PFSK-1 (cell line): ENCODE data around the gene RFC2.

Experiments used
- FOXP2 ChIP-seq: optimal IDR thresholded peaks from 2 replicates; pipeline ENCODE3; 2011; ENCODE audit warnings: borderline replicate concordance, control low read depth, inconsistent platforms; ENCODE audit not compliant: insufficient read depth; ENCODE audit errors: extremely low read length, extremely low read depth
- POLR2AphosphoS5 ChIP-seq: IDR thresholded peaks from 2 replicates; pipeline ENCODE4 v1.6.1; 2012; ENCODE audit warnings: low read depth, mild to moderate bottlenecking, control low read depth, low read length, moderate library complexity
- SIN3A ChIP-seq: IDR thresholded peaks from 2 replicates; pipeline ENCODE4 v1.6.1; 2012; ENCODE audit warnings: mild to moderate bottlenecking, low read length, moderate library complexity, borderline replicate concordance; ENCODE audit not compliant: insufficient read depth
- TAF1 ChIP-seq: IDR thresholded peaks from 2 replicates; pipeline ENCODE4 v1.6.1; 2012; ENCODE audit warnings: low read length, control low read depth, borderline replicate concordance; ENCODE audit not compliant: insufficient read depth
- TF ChIP-seq, protein P1 (sequence below), 2 experiments: IDR thresholded peaks; 2 replicates each; pipeline versions ENCODE4 v1.6.1 to v1.8.0; 2011 to 2012; ENCODE audit warnings: low read depth in 2 of 2, low read length in 2 of 2, control low read depth in 1 of 2, inconsistent platforms in 1 of 2, mild to moderate bottlenecking in 1 of 2, moderate library complexity in 1 of 2; ENCODE audit not compliant: insufficient read depth in 1 of 2

Gene RFC2

DNA sequence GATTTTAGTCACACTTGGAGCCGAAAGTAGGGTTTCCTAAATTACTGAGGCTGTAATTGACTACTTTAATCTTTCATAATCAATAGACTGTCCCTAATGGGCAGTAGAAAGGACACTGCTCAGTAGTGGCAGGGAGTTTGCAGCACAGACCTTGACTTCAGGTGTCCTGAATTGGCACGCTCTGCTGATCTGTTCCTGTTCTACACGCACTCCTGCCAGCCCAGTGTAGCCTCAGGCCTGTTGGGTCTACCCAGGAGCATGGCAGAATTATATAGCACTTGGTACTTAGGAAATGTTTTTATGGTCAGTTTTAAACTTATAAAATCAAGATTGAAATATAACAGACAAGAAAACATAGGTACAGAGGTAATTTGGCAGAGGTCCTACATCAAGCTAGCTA, 71.1 kb downstream of the RFC2 start:
- TF ChIP-seq SIN3A (no peak), POLR2AphosphoS5 (no peak), FOXP2 (no peak), TAF1 (no peak)
- TF ChIP-seq, protein P1, sequence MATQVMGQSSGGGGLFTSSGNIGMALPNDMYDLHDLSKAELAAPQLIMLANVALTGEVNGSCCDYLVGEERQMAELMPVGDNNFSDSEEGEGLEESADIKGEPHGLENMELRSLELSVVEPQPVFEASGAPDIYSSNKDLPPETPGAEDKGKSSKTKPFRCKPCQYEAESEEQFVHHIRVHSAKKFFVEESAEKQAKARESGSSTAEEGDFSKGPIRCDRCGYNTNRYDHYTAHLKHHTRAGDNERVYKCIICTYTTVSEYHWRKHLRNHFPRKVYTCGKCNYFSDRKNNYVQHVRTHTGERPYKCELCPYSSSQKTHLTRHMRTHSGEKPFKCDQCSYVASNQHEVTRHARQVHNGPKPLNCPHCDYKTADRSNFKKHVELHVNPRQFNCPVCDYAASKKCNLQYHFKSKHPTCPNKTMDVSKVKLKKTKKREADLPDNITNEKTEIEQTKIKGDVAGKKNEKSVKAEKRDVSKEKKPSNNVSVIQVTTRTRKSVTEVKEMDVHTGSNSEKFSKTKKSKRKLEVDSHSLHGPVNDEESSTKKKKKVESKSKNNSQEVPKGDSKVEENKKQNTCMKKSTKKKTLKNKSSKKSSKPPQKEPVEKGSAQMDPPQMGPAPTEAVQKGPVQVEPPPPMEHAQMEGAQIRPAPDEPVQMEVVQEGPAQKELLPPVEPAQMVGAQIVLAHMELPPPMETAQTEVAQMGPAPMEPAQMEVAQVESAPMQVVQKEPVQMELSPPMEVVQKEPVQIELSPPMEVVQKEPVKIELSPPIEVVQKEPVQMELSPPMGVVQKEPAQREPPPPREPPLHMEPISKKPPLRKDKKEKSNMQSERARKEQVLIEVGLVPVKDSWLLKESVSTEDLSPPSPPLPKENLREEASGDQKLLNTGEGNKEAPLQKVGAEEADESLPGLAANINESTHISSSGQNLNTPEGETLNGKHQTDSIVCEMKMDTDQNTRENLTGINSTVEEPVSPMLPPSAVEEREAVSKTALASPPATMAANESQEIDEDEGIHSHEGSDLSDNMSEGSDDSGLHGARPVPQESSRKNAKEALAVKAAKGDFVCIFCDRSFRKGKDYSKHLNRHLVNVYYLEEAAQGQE (IDR thresholded peaks at IDR 0.05; ENCODE audit: insufficient read depth in 1 of 2, low read depth in 2 of 2, low read length in 2 of 2), result no peak

DNA sequence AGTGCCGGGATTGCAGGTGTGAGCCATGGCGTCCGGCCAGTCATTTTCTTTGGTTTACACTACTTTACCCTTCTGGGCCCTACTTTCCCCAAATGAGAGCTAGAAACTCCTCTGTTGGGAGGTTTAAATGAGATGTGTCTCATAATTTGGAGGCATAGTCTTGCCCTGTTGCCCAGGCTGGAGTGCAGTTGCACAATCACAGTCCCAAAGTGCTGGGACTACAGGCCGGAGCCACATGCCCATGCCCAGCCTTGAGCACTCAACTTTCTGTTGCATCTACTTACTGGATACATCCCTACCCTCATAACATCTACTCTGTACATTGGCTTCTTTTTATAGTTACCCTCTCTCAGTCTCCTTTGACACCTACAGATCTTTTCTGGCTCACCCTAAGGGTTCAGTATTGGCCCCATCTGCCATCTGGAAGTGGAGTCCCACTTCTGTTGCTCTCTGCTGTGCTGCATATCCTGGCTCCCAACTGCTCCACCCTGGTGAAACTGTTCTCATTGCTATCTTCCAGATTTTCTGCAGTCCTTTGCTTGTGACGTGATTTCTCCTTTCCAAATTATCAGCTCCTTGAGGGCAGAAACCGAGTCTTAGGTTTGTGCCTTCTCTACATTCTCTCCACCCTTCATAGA, 71.6 kb downstream of the RFC2 start:
- TF ChIP-seq TAF1 (no peak), SIN3A (no peak)

DNA sequence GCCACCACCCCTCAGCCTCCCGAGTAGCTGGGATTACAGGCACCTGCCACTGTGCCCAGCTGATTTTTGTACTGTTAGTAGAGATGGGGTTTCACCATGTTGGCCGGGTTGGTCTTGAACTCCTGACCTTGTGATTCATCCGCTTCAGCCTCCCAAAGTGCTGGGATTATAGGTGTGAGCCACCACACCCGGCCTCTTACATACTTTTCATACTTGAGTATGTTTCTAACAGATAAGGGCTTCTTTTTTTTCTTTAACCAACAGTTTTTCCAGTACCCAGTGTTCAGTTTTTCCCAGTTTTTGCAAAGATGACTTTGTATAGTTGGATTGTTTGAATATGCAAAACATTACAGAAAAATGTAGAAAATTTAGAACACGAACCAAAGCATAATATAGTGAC, 72.4 kb downstream of the RFC2 start:
- TF ChIP-seq POLR2AphosphoS5 (no peak), SIN3A (no peak), FOXP2 (no peak), TAF1 (no peak)
- TF ChIP-seq, protein P1 (IDR thresholded peaks at IDR 0.05; ENCODE audit: insufficient read depth in 1 of 2, low read depth in 2 of 2, low read length in 2 of 2), result no peak
